H1 (cell line): Measurements from ENCODE around the gene HLA-A. TPM values are rescaled to one million over a fixed set of nuclear protein-coding genes. Genes with fewer than 3 reads are reported as not detected.

Experiments used
- CTCF ChIA-PET: fragments of 300-600 bp; sonication (Branson Sonifier 250); formaldehyde crosslinking; loops from one replicate; lab custom pipeline; 2021; ENCODE audit not compliant: partially characterized antibody; lab: Charles Lee
- POLR2A ChIA-PET: fragments of 300-600 bp; sonication (Branson Sonifier 250); formaldehyde crosslinking; loops from one replicate; lab custom pipeline; 2021; ENCODE audit warnings: inconsistent platforms; ENCODE audit not compliant: partially characterized antibody; lab: Charles Lee
- DNase-seq, 2 experiments: peaks; one replicate each; pipeline versions ENCODE4 v3.0.0 to v3.0.0-alpha.2; 2010 to 2022; ENCODE audit warnings: low spot score in 2 of 2, low read depth in 1 of 2, mixed read lengths in 1 of 2
- FAIRE-seq: peaks from 2 replicates; lab custom pipeline; 2011; peaks lifted over from hg19 to GRCh38; lab: Jason Lieb, UNC
- H2AFZ ChIP-seq: 2 replicates; pipeline ENCODE4 v1.8.1; 2012; ENCODE audit warnings: low read length, inconsistent platforms
- H2AK5ac ChIP-seq: 2 replicates; pipeline ENCODE4 v1.6.1; 2013; ENCODE audit warnings: low read depth, low read length
- H2BK120ac ChIP-seq: replicated peaks from 2 replicates; pipeline ENCODE3; 2013; ENCODE audit warnings: low read depth, low read length, inconsistent platforms
- H2BK12ac ChIP-seq: 2 replicates; pipeline ENCODE4 v1.6.1; 2013; ENCODE audit warnings: low read depth, low read length
- H2BK15ac ChIP-seq: 2 replicates; pipeline ENCODE4 v1.6.1; 2013; ENCODE audit warnings: low read length
- H2BK20ac ChIP-seq: 2 replicates; pipeline ENCODE4 v1.6.1; 2013; ENCODE audit warnings: low read length
- H2BK5ac ChIP-seq: 2 replicates; pipeline ENCODE4 v1.6.1; 2013; ENCODE audit warnings: low read depth, low read length
- H3K14ac ChIP-seq: 2 replicates; pipeline ENCODE4 v1.6.1; 2013; ENCODE audit warnings: inconsistent platforms; ENCODE audit not compliant: insufficient read length
- H3K18ac ChIP-seq: 2 replicates; pipeline ENCODE4 v1.6.1; 2013; ENCODE audit warnings: low read length; ENCODE audit errors: extremely low read depth
- H3K23ac ChIP-seq: 2 replicates; pipeline ENCODE4 v1.6.1; 2013; ENCODE audit warnings: inconsistent platforms; ENCODE audit not compliant: insufficient read length
- H3K23me2 ChIP-seq: 2 replicates; pipeline ENCODE4 v1.6.1; 2013; ENCODE audit warnings: low read depth, low read length
- H3K27ac ChIP-seq: 2 replicates; pipeline ENCODE4 v1.6.1; 2011; ENCODE audit warnings: low read depth, low read length, inconsistent platforms
- H3K27me3 ChIP-seq, 4 experiments: replicated peaks in 1 of 4; 1 replicate in 1 of 4; 2 replicates in 3 of 4; pipeline versions ENCODE4 v1.6.1 to v1.8.1; 2011 to 2013; ENCODE audit warnings: low read length in 3 of 4, mild to moderate bottlenecking in 3 of 4, inconsistent platforms in 2 of 4, mixed read lengths in 2 of 4, moderate library complexity in 1 of 4; ENCODE audit not compliant: control insufficient read depth in 3 of 4, insufficient read depth in 3 of 4; ENCODE audit errors: extremely low read depth in 1 of 4
- H3K36me3 ChIP-seq, 4 experiments: 2 replicates each; pipeline versions ENCODE4 v1.6.1 to v1.8.1; 2011 to 2013; ENCODE audit warnings: mild to moderate bottlenecking in 4 of 4, low read length in 3 of 4, moderate library complexity in 2 of 4, control low read depth in 1 of 4, inconsistent platforms in 1 of 4; ENCODE audit not compliant: insufficient read depth in 4 of 4, control insufficient read depth in 2 of 4
- H3K4ac ChIP-seq: replicated peaks from 2 replicates; pipeline ENCODE3; 2013; ENCODE audit warnings: low read length, low read depth, mixed read lengths, inconsistent platforms; ENCODE audit not compliant: insufficient read length
- H3K4me1 ChIP-seq, 4 experiments: replicated peaks in 1 of 4; 1 replicate in 1 of 4; 2 replicates in 3 of 4; pipeline versions ENCODE4 v1.6.1 to v1.8.1; 2011 to 2013; ENCODE audit warnings: low read length in 3 of 4, inconsistent platforms in 2 of 4, mixed read lengths in 1 of 4; ENCODE audit not compliant: insufficient read depth in 4 of 4, control insufficient read depth in 3 of 4
- H3K4me2 ChIP-seq, 2 experiments: 2 replicates each; pipeline versions ENCODE4 v1.6.1 to v1.8.1; 2011 to 2013; ENCODE audit warnings: low read depth in 2 of 2, low read length in 2 of 2, control low read depth in 1 of 2, inconsistent platforms in 1 of 2, mild to moderate bottlenecking in 1 of 2; ENCODE audit not compliant: insufficient read depth in 1 of 2
- H3K4me3 ChIP-seq, 4 experiments: fragments of 200-600, 300-600 bp in 1 of 4; sonication (generic), shearing (Covaris generic), sonication (Bioruptor Twin) in 1 of 4; 2 replicates each; pipeline versions ENCODE4 v1.5.1 to v1.8.1; 2011 to 2016; ENCODE audit warnings: low read length in 4 of 4, low read depth in 3 of 4, control low read depth in 2 of 4, inconsistent platforms in 2 of 4, mild to moderate bottlenecking in 2 of 4, mixed read lengths in 1 of 4, moderate library complexity in 1 of 4; ENCODE audit not compliant: insufficient read depth in 2 of 4; ENCODE audit errors: extremely low read depth in 1 of 4
- H3K56ac ChIP-seq: replicated peaks from 2 replicates; pipeline ENCODE3; 2013; ENCODE audit warnings: low read depth, mild to moderate bottlenecking, mixed read lengths, low read length, inconsistent platforms; ENCODE audit not compliant: insufficient read length
- H3K79me1 ChIP-seq: 2 replicates; pipeline ENCODE4 v1.6.1; 2013; ENCODE audit warnings: low read depth, low read length, control low read depth
- H3K79me2 ChIP-seq, 2 experiments: 2 replicates each; pipeline versions ENCODE4 v1.6.1 to v1.8.1; 2012 to 2013; ENCODE audit warnings: low read length in 2 of 2, mild to moderate bottlenecking in 2 of 2, inconsistent platforms in 1 of 2; ENCODE audit not compliant: insufficient read depth in 2 of 2, control insufficient read depth in 1 of 2
- H3K9ac ChIP-seq, 4 experiments: replicated peaks in 1 of 4; 1 replicate in 1 of 4; 2 replicates in 3 of 4; pipeline versions ENCODE4 v1.6.1 to v1.8.1; 2011 to 2013; ENCODE audit warnings: low read depth in 3 of 4, low read length in 3 of 4, control low read depth in 2 of 4, mild to moderate bottlenecking in 2 of 4, moderate library complexity in 2 of 4, inconsistent platforms in 1 of 4; ENCODE audit errors: extremely low read depth in 1 of 4
- H3K9me3 ChIP-seq, 2 experiments: 2 replicates each; pipeline versions ENCODE4 v1.6.1 to v1.8.1; 2012 to 2013; ENCODE audit warnings: mild to moderate bottlenecking in 2 of 2, moderate library complexity in 2 of 2, control low read depth in 1 of 2, inconsistent platforms in 1 of 2, low read depth in 1 of 2, low read length in 1 of 2, mixed read lengths in 1 of 2; ENCODE audit not compliant: insufficient read depth in 2 of 2
- H4K20me1 ChIP-seq, 2 experiments: replicated peaks in 1 of 2; 2 replicates each; pipeline versions ENCODE3 to v1.8.1; 2011 to 2013; ENCODE audit warnings: inconsistent platforms in 2 of 2, low read length in 2 of 2, mild to moderate bottlenecking in 1 of 2; ENCODE audit not compliant: insufficient read depth in 2 of 2, control insufficient read depth in 1 of 2
- H4K5ac ChIP-seq: 2 replicates; pipeline ENCODE4 v1.6.1; 2013; ENCODE audit warnings: low read length, low read depth, mixed read lengths, inconsistent platforms; ENCODE audit not compliant: insufficient read length
- H4K8ac ChIP-seq: 2 replicates; pipeline ENCODE4 v1.8.0; 2013; ENCODE audit warnings: mild to moderate bottlenecking, moderate library complexity, low read length, inconsistent platforms; ENCODE audit not compliant: insufficient read depth; ENCODE audit errors: extremely low read depth
- H4K91ac ChIP-seq: replicated peaks from 2 replicates; pipeline ENCODE3; 2013; ENCODE audit warnings: low read length, mixed read lengths, inconsistent platforms; ENCODE audit not compliant: insufficient read length
- ATF2 ChIP-seq: IDR thresholded peaks from 2 replicates; pipeline ENCODE4 v1.6.1; 2012; ENCODE audit warnings: low read length, inconsistent platforms
- FOSL1 ChIP-seq: IDR thresholded peaks from 2 replicates; pipeline ENCODE4 v1.6.1; 2011; ENCODE audit warnings: mild to moderate bottlenecking, low read depth, low read length, moderate library complexity; ENCODE audit not compliant: insufficient read depth
- KDM4A ChIP-seq: IDR thresholded peaks from one replicate; pipeline ENCODE4 v1.7.1; 2012; ENCODE audit warnings: low read depth, mild to moderate bottlenecking, moderate library complexity, low read length, inconsistent platforms; ENCODE audit not compliant: severe bottlenecking
- POLR2AphosphoS5 ChIP-seq: IDR thresholded peaks from 2 replicates; pipeline ENCODE4 v1.6.1; 2011; ENCODE audit warnings: low read depth, low read length
- RXRA ChIP-seq: IDR thresholded peaks from 2 replicates; pipeline ENCODE4 v1.6.1; 2011; ENCODE audit warnings: low read depth, mild to moderate bottlenecking, low read length, moderate library complexity; ENCODE audit not compliant: insufficient read depth
- TAF7 ChIP-seq: optimal IDR thresholded peaks from 2 replicates; pipeline ENCODE3; 2011; ENCODE audit warnings: low read depth, mild to moderate bottlenecking, inconsistent platforms, low read length, moderate library complexity, borderline replicate concordance
- USF2 ChIP-seq: IDR thresholded peaks from 2 replicates; pipeline ENCODE4 v1.6.1; 2011; ENCODE audit warnings: low read length, improper control_type of control experiment
- WGBS, 2 experiments: shearing (Covaris generic) in 1 of 2; methylation state at CpG; one replicate each; pipeline versions ENCODE4 v1.1.6 to v1.1.7; 2013 to 2015; ENCODE audit warnings: low lambda C conversion rate in 2 of 2, mixed read lengths in 2 of 2, inconsistent platforms in 1 of 2, low coverage in 1 of 2, missing lambda C conversion rate in 1 of 2; ENCODE audit not compliant: insufficient replicate concordance in 2 of 2, insufficient coverage in 1 of 2, insufficient read length in 1 of 2; ENCODE audit errors: extremely low coverage in 1 of 2, missing lambda C conversion rate in 1 of 2; 5-methylcytosine and 5-hydroxymethylcytosine counted together
- polyA plus RNA-seq, 7 experiments: library from polyadenylated mRNA; depleted of rRNA in 3 of 7; stranded (reverse) in 5 of 7; unstranded in 2 of 7; fragments of >200 nt in 5 of 7; fragments of 200-250 nt in 2 of 7; gene quantifications; 1 replicate in 5 of 7; 2 replicates in 1 of 7; 4 replicates in 1 of 7; pipeline versions ENCODE4 v1.2.1 to v1.2.3, GENCODE V29; 2011 to 2013; ENCODE audit warnings: missing spikeins in 2 of 7, mixed read lengths in 2 of 7
- total RNA-seq: library from RNA; stranded (reverse); fragmentation: NEBNext Ultra II Directional; extraction: Animal tissue kit (Norgen Biotek cat#: 25700); gene quantifications from 2 replicates; pipeline ENCODE4 v1.2.1, GENCODE V29; 2021

The HLA-A gene
- total and polyA plus RNA-seq, 2 of the 8 experiments (the other 6 are each of a cell fraction or from before 2014, with no cell fraction given) = 221 to 474 TPM

- H3K23ac ChIP-seq = no peak overlapping the region
- CTCF ChIA-PET = interaction anchor here (0.7 to 3.7 kb wide), 6 partner anchors 10 to 50 kb away, joined by 3 to 17 read pairs (median 3); no protein-coding TSS in a partner anchor
- peaks cover 7 to 17% (median 13%) of the 10 kb centered on the region in 4 experiments for H3K4me1 ChIP-seq
- peak overlapping the region; percentile 96 for H4K91ac ChIP-seq
- no peaks in the 10 kb centered on the region for H3K79me1 ChIP-seq
- H2AK5ac ChIP-seq = 0 out of 2 replicates have a peak overlapping the region, but pooled peaks have one; percentile 65
- H4K20me1 ChIP-seq = no peaks in the 10 kb centered on the region
- no peaks in the 10 kb centered on the region for H3K36me3 ChIP-seq
- peak overlapping the region in 3 of 4 experiments; percentile 7 to 32 (median 13); a peak in 3 of 7 replicates for H3K9ac ChIP-seq
- peak; percentile 7 for FAIRE-seq
- H3K18ac ChIP-seq = peak overlapping the region; percentile 67
- H4K5ac ChIP-seq = peak overlapping the region; percentile 34
- no peaks in the 10 kb centered on the region for H3K9me3 ChIP-seq
- H3K4me3 ChIP-seq = peak overlapping the region in 3 of 4 experiments; percentile 19 to 42 (median 32); a peak in 4 of 8 replicates
- POLR2A ChIA-PET = interaction anchor here (0.8 to 2.7 kb wide), 8 partner anchors 9 to 332 kb away, joined by 3 to 27 read pairs (median 4); partner anchors contain the start of genes GABBR1 and HLA-A
- peak overlapping the region; percentile 34 for H3K56ac ChIP-seq
- H3K4ac ChIP-seq = no peak overlapping the region
- H2BK5ac ChIP-seq = peak overlapping the region; percentile 94
- H3K4me2 ChIP-seq = peak overlapping the region; percentile 60 to 92
- H3K23me2 ChIP-seq = peaks cover 3% of the 10 kb centered on the region; the same call in 1 of the 2 replicates
- H4K8ac ChIP-seq = no peak overlapping the region
- H3K27me3 ChIP-seq = no peaks in the 10 kb centered on the region
- H2AFZ ChIP-seq = no peak overlapping the region; the same call in 1 of the 2 replicates
- peak overlapping the region; percentile 75; the same call in 1 of the 2 replicates for H3K27ac ChIP-seq
- no peak overlapping the region for H2BK15ac ChIP-seq
- H2BK12ac ChIP-seq = peak overlapping the region; percentile 91; the same call in 1 of the 2 replicates
- WGBS, 2 experiments = 6% methylated on average over 7 of the region's 7 CpGs; no CpG with 5 or more reads in 1 of the 2 experiments
- H2BK20ac ChIP-seq = no peak overlapping the region; the same call in 1 of the 2 replicates
- peak overlapping the region; percentile 19 for H3K14ac ChIP-seq
- no peaks in the 10 kb centered on the region for H3K79me2 ChIP-seq
- DNase-seq = peak in 1 of 2 experiments; percentile 69
- peak overlapping the region; percentile 76 for H2BK120ac ChIP-seq
- TF ChIP-seq FOSL1 (no peak), KDM4A (no peak), USF2 (no peak), ATF2 (no peak), TAF7 (peak; percentile 75), RXRA (no peak), POLR2AphosphoS5 (peak; percentile 22; the same call in 1 of the 2 replicates)
Measured at GRCh38 chr6:29964887-29965562, 22.7 kb downstream of the HLA-A start.
